ENCODE measurements around the gene RFNG. TPM values are rescaled to one million over a fixed set of nuclear protein-coding genes. Genes with fewer than 3 reads are reported as not detected.

Gene RFNG
- polyA plus RNA-seq, 1 experiment = 23.7 TPM

DNA sequence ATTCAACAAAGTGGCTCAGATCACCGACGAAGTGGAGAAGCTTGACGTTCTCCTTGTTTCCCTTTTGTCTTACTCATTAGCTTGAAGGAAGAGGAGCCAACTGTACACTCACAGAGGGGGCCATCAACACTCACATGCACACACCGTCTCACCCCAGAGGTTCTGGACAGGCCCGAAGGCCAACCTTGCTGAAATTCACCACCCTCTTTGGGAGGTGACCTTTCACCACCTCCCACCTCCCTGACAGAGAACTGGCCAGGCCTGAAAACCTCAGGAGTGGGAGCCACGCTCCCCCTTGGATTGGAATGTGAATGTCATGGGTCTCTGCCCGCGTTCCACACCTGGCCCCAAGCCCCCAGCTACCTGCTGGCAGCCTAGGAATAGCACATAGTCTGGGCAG lies 16.1 kb downstream of the RFNG start:
- no peak for DNase-seq (ENCODE audit: low read depth)
- no peaks in the 10 kb centered on the region for H3K27me3 ChIP-seq (ENCODE audit: control insufficient read depth, insufficient read depth, low read length)
- no peak overlapping the region for H3K4me3 ChIP-seq (ENCODE audit: low read depth, low read length)
- no peak for TF ChIP-seq CTCF (IDR thresholded peaks at IDR 0.05; ENCODE audit: insufficient read depth, low read depth, low read length)
- ChIA-PET POLR2A (interaction anchor here (0.6 kb wide), 1 partner anchor 117 kb away, joined by 3 read pairs; no protein-coding TSS in a partner anchor), CTCF (interaction anchor here (1.9 to 5.0 kb wide), 2 partner anchors 15 to 76 kb away, joined by 7 to 23 read pairs; partner anchors contain the start of gene NOTUM)
- no peaks in the 10 kb centered on the region for H3K36me3 ChIP-seq (ENCODE audit: control insufficient read depth, insufficient read depth, low read length)

GRCh38 chr17:82034371-82035011 lies 17.1 kb downstream of the RFNG start:
- CTCF ChIA-PET = interaction anchor here (0.6 to 5.0 kb wide), 2 partner anchors 16 to 249 kb away, joined by 3 to 23 read pairs; no protein-coding TSS in a partner anchor

DNA sequence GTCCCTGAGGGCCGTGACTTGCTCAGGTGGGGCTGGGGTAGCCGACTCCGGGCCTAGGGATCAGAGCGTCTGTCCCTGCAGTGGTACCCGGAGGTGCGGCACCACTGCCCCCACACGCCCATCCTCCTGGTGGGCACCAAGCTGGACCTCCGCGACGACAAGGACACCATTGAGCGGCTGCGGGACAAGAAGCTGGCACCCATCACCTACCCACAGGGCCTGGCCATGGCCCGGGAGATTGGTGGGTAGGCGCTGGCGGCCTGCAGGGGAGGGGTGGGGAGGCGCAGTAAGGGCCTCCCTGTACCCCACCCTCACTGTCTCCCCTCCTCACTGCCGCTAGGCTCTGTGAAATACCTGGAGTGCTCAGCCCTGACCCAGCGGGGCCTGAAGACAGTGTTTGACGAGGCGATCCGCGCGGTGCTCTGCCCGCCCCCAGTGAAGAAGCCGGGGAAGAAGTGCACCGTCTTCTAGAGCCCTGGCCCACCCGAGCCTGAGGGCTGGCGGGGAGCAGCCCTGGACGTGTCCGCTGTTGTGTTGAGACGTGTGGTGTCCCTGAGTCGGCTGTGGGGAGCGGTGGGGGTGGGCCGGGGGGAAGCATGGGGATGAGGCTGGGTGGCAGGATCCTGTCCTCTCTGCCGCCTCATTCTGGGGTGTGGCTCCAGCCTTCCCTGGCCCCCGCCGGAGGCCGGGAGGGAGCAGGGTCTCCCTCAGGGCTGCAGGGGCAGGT lies 18.1 kb downstream of the RFNG start:
- no peaks in the 10 kb centered on the region for H3K27me3 ChIP-seq (ENCODE audit: control insufficient read depth, insufficient read depth, low read length)
- no peak for DNase-seq (ENCODE audit: low read depth)
- POLR2A ChIA-PET = no interaction called here
- H3K36me3 ChIP-seq (ENCODE audit: control insufficient read depth, insufficient read depth, low read length) = no peaks in the 10 kb centered on the region; the same call in 1 of the 2 replicates
- H3K4me3 ChIP-seq (ENCODE audit: low read depth, low read length) = no peak overlapping the region
- CTCF ChIA-PET = interaction anchor here (0.6 to 1.5 kb wide), 3 partner anchors 12 to 250 kb away, joined by 3 to 5 read pairs (median 4); no protein-coding TSS in a partner anchor
- TF ChIP-seq CTCF (IDR thresholded peaks at IDR 0.05; ENCODE audit: insufficient read depth, low read depth, low read length) = no peak

More at GRCh38 chr17:82034371-82035011, 17.1 kb downstream of the RFNG start:
- DNase-seq (ENCODE audit: low read depth) = no peak
- Histone ChIP-seq H3K27me3 (ENCODE audit: control insufficient read depth, insufficient read depth, low read length) (no peaks in the 10 kb centered on the region), H3K4me3 (ENCODE audit: low read depth, low read length) (no peak overlapping the region), H3K36me3 (ENCODE audit: control insufficient read depth, insufficient read depth, low read length) (no peaks in the 10 kb centered on the region; the same call in 1 of the 2 replicates)
- POLR2A ChIA-PET = interaction anchor here (0.6 kb wide), 1 partner anchor 118 kb away, joined by 3 read pairs; no protein-coding TSS in a partner anchor
- no peak for TF ChIP-seq CTCF (IDR thresholded peaks at IDR 0.05; ENCODE audit: insufficient read depth, low read depth, low read length)

- POLR2A ChIA-PET = no interaction called here
- CTCF ChIA-PET = interaction anchor here (1.1 to 3.5 kb wide), 4 partner anchors 10 to 130 kb away, joined by 4 to 13 read pairs (median 5); no protein-coding TSS in a partner anchor
- Histone ChIP-seq H3K4me3 (ENCODE audit: low read depth, low read length) (peak overlapping the region; percentile 44), H3K27me3 (ENCODE audit: control insufficient read depth, insufficient read depth, low read length) (no peaks in the 10 kb centered on the region), H3K36me3 (ENCODE audit: control insufficient read depth, insufficient read depth, low read length) (peaks cover 2% of the 10 kb centered on the region; the same call in 1 of the 2 replicates)
- DNase-seq (ENCODE audit: low read depth) = no peak
- TF ChIP-seq CTCF (IDR thresholded peaks at IDR 0.05; ENCODE audit: insufficient read depth, low read depth, low read length) = no peak
These were observed 19.6 kb downstream of the RFNG start for GRCh38 chr17:82031885-82032627.

All from BJ (cell line).